Small intestine (tissue), 16 donors: ENCODE data around the gene C5orf34. TPM values are rescaled to one million over a fixed set of nuclear protein-coding genes. Genes with fewer than 3 reads are reported as not detected.
"Not testable (repeated sequence)": the region's sequence is repeated elsewhere in the genome, so short reads cannot be mapped to it uniquely, and the experiment has no call there.

ENCODE experiments used
- DNase-seq, 2 donors: peaks; one replicate each; pipeline versions ENCODE4 v3.0.0 to v3.0.0-alpha.2; 2013
- FAIRE-seq: peaks from 2 replicates; lab custom pipeline; 2012; peaks lifted over from hg19 to GRCh38; lab: Jason Lieb, UNC
- H3K27ac ChIP-seq, 3 donors: one replicate each; pipeline ENCODE4 v1.5.1; 2013; ENCODE audit warnings: low read length in 2 of 3, mild to moderate bottlenecking in 2 of 3, control low read depth in 1 of 3, inconsistent platforms in 1 of 3, low read depth in 1 of 3, moderate library complexity in 1 of 3
- H3K27me3 ChIP-seq, 3 donors: one replicate each; pipeline ENCODE4 v1.6.1; 2013; ENCODE audit warnings: low read length in 3 of 3, inconsistent platforms in 1 of 3; ENCODE audit not compliant: control insufficient read depth in 3 of 3, insufficient read depth in 3 of 3
- H3K36me3 ChIP-seq, 3 donors: one replicate each; pipeline ENCODE4 v1.6.1; 2013; ENCODE audit warnings: low read length in 3 of 3, inconsistent platforms in 1 of 3, low read depth in 1 of 3, mild to moderate bottlenecking in 1 of 3, moderate library complexity in 1 of 3; ENCODE audit not compliant: control insufficient read depth in 3 of 3, insufficient read depth in 2 of 3
- H3K4me1 ChIP-seq, 3 donors: one replicate each; pipeline ENCODE4 v1.6.1; 2013; ENCODE audit warnings: low read length in 2 of 3, inconsistent platforms in 1 of 3, low read depth in 1 of 3, mild to moderate bottlenecking in 1 of 3, moderate library complexity in 1 of 3; ENCODE audit not compliant: control insufficient read depth in 3 of 3, insufficient read depth in 2 of 3
- H3K4me3 ChIP-seq, 3 donors: one replicate each; pipeline ENCODE4 v1.5.1; 2013; ENCODE audit warnings: low read length in 3 of 3, control low read depth in 1 of 3, inconsistent platforms in 1 of 3, low read depth in 1 of 3, mild to moderate bottlenecking in 1 of 3, moderate library complexity in 1 of 3
- H3K9me3 ChIP-seq, 2 donors: one replicate each; pipeline ENCODE4 v1.6.1; 2013; ENCODE audit warnings: low read depth in 1 of 2, low read length in 1 of 2; ENCODE audit not compliant: control insufficient read depth in 2 of 2, insufficient read depth in 1 of 2
- WGBS, 3 donors: extraction: QIAGEN DNeasy Blood & Tissue Kit; methylation state at CpG; one replicate each; pipeline ENCODE4 v1.1.7; 2013; 5-methylcytosine and 5-hydroxymethylcytosine counted together
- long read RNA-seq, 10 donors: transcript quantifications; one replicate each; lab custom pipeline, GENCODE V29; 2026
- polyA plus RNA-seq, 4 donors: library from polyadenylated mRNA; stranded (reverse) in 3 of 4; unstranded in 1 of 4; fragments of 200-250 nt in 3 of 4; fragments of 120-200 nt in 1 of 4; gene quantifications; one replicate each; pipeline versions ENCODE4 v1.2.1 to v1.2.3, GENCODE V29; 2013
- donor health status: healthy with polysubstance abuse.
- donor health status: control.
- donor health status: control.
- donor health status: Bipolar disorder and iron deficiency.
- donor health status: healthy.

The C5orf34 gene
- polyA plus RNA-seq, result 1 to 10 TPM in 2 of 4 donors, under 1 TPM in 1, not detected in 1; 0.22 to 2.2 (median 2.1) TPM
- long read RNA-seq, donor 1, partial matches to known transcripts, result 0 of 1 reads
- long read RNA-seq, donor 1, other reads (novel, unspliced or antisense), result 0 of 1 reads
- long read RNA-seq, donor 2, result 0 reads
- long read RNA-seq, donor 3, result 0 reads
- long read RNA-seq, donor 4, result 0 reads
- long read RNA-seq, donor 5, result 0 reads
- long read RNA-seq, donor 6, result 0 reads
- long read RNA-seq, donor 7, partial matches to known transcripts, result 0 of 1 reads
- long read RNA-seq, donor 7, other reads (novel, unspliced or antisense), result 0 of 1 reads
- long read RNA-seq, donor 8, result 0 reads
- long read RNA-seq, donor 9, result 0 reads
- long read RNA-seq, donor 10, partial matches to known transcripts, result 0 of 1 reads
- long read RNA-seq, donor 10, other reads (novel, unspliced or antisense), result 0 of 1 reads

- Histone ChIP-seq H3K27me3 (no peaks in the 10 kb centered on the region), H3K4me1 (peaks cover 0 to 9% (median 3%) of the 10 kb centered on the region in 3 donors), H3K27ac (peak within 1 kb of the TSS; percentile 86 to 93 (median 93)), H3K9me3 (no peaks in the 10 kb centered on the region), H3K36me3 (no peaks in the 10 kb centered on the region), H3K4me3 (peak within 1 kb of the TSS; percentile 56 to 76 (median 56))
- DNase-seq (peak; percentile 97), FAIRE-seq (no peak)
- WGBS, 3 donors, result 0% methylated on average over 35 of the region's 35 CpGs
Observed at GRCh38 chr5:43514816-43515677, at the start of gene C5orf34. Gene C5orf34, minus strand, starts transcription at chr5:43515148. Its CDS starts 5,809 bp downstream, at chr5:43509339.

GRCh38 chr5:43564289-43564850 lies 49.4 kb upstream of the C5orf34 start:
- no peaks in the 10 kb centered on the region for H3K4me1 ChIP-seq
- WGBS, 3 donors, result 62 to 71% (median 64%) methylated on average over 5 of the region's 5 CpGs
- H3K27me3 ChIP-seq, result no peaks in the 10 kb centered on the region
- DNase-seq (no peak), FAIRE-seq (no peak)
- no peaks in the 10 kb centered on the region for H3K9me3 ChIP-seq
- no peak overlapping the region for H3K27ac ChIP-seq
- H3K36me3 ChIP-seq, result no peaks in the 10 kb centered on the region
- H3K4me3 ChIP-seq, result no peak overlapping the region

- Histone ChIP-seq H3K4me1 (no peaks in the 10 kb centered on the region), H3K4me3 (no peak overlapping the region), H3K9me3 (no peaks in the 10 kb centered on the region), H3K27ac (no peak overlapping the region), H3K27me3 (no peaks in the 10 kb centered on the region), H3K36me3 (no peaks in the 10 kb centered on the region)
- 66 to 77% (median 68%) methylated on average over 3 of the region's 3 CpGs for WGBS, 3 donors
- DNase-seq, result no peak
- no peak for FAIRE-seq
Observed at GRCh38 chr5:43563321-43563720, 48.4 kb upstream of the C5orf34 start.

- H3K9me3 ChIP-seq, result no peaks in the 10 kb centered on the region
- no peaks in the 10 kb centered on the region for H3K36me3 ChIP-seq
- no peak overlapping the region for H3K27ac ChIP-seq
- no peak overlapping the region for H3K4me3 ChIP-seq
- FAIRE-seq (no peak), DNase-seq (no peak)
- no peaks in the 10 kb centered on the region for H3K27me3 ChIP-seq
- H3K4me1 ChIP-seq, result no peaks in the 10 kb centered on the region
Observed at GRCh38 chr5:43561356-43561755, 46.4 kb upstream of the C5orf34 start.

- 47 to 54% (median 48%) methylated on average over 2 of the region's 2 CpGs for WGBS, 3 donors
- Histone ChIP-seq H3K27ac (no peak overlapping the region), H3K27me3 (no peaks in the 10 kb centered on the region), H3K4me3 (no peak overlapping the region), H3K9me3 (no peaks in the 10 kb centered on the region), H3K36me3 (no peaks in the 10 kb centered on the region), H3K4me1 (no peaks in the 10 kb centered on the region)
- DNase-seq (no peak), FAIRE-seq (no peak)
Observed at GRCh38 chr5:43560128-43560527, 45.2 kb upstream of the C5orf34 start.

GRCh38 chr5:43556857-43557542 lies 42.1 kb upstream of the C5orf34 start, which contains the start of gene PAIP1:
Gene PAIP1, minus strand, starts transcription at chr5:43557077. Its CDS starts 231 bp downstream, at chr5:43556846.
- no peak for FAIRE-seq
- 0% methylated on average over 56 to 79 of the region's 79 CpGs for WGBS, 3 donors
- no peaks in the 10 kb centered on the region for H3K9me3 ChIP-seq
- H3K4me3 ChIP-seq, result peak within 1 kb of the TSS; percentile 94 to 98 (median 96)
- peak within 1 kb of the TSS; percentile 92 to 98 (median 97) for H3K27ac ChIP-seq
- H3K4me1 ChIP-seq, result peaks cover 4 to 12% (median 11%) of the 10 kb centered on the region in 3 donors
- DNase-seq, result peak; percentile 84 to 96
- no peaks in the 10 kb centered on the region for H3K27me3 ChIP-seq
- peaks cover 0 to 3% (median 0%) of the 10 kb centered on the region in 3 donors for H3K36me3 ChIP-seq

GRCh38 chr5:43556607-43556856 lies 41.6 kb upstream of the C5orf34 start:
- not testable (repeated sequence) for H3K27me3 ChIP-seq, DNase-seq, H3K36me3 ChIP-seq, H3K9me3 ChIP-seq, FAIRE-seq
- peak overlapping the region; percentile 94 to 98 (median 96) for H3K4me3 ChIP-seq
- peaks cover 4 to 12% (median 11%) of the 10 kb centered on the region in 3 donors for H3K4me1 ChIP-seq
- peak overlapping the region; percentile 92 to 98 (median 97) for H3K27ac ChIP-seq
- WGBS, 3 donors, result 1 to 2% (median 1%) methylated on average over 8 to 30 of the region's 30 CpGs
